GM23248 (cell line): ENCODE measurements around the gene FLVCR1.

ENCODE experiments used
- EZH2 ChIP-seq: fragments of 200-600 bp; sonication (generic); IDR thresholded peaks from 2 replicates; pipeline ENCODE4 v1.6.1; 2018; ENCODE audit warnings: antibody characterized with exemption, mild to moderate bottlenecking; ENCODE audit not compliant: insufficient read depth, poor library complexity, severe bottlenecking
- EZH2phosphoT487 ChIP-seq: fragments of 200-600 bp; sonication (generic); IDR thresholded peaks from 2 replicates; pipeline ENCODE4 v1.6.1; 2018; ENCODE audit warnings: antibody characterized with exemption, moderate library complexity, mild to moderate bottlenecking, low read depth; ENCODE audit not compliant: insufficient read depth

DNA sequence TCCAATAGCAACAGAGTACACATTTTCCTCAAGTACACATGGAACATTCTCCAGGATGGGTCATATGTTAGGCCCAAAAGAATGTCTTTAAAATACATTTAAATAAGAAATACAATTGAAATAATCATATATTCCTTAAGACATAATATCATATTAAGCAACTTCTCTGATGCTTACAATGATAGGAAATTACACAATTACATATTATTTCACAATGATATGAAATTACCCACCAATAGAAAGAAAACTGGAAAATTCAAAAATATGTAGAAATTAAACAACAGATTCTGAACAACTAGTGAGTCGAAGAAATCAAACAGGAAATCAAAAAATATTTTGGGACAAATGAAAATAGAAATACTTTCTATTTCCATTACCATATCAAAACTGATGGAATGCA, 45.6 kb downstream of the FLVCR1 start:
- TF ChIP-seq EZH2phosphoT487, result no peak
- TF ChIP-seq EZH2, result no peak
